HG03159 (cell line): ENCODE measurements around the gene DNAH8.
"Not testable (repeated sequence)": the region's sequence is repeated elsewhere in the genome, so short reads cannot be mapped to it uniquely, and the experiment has no call there.

Experiments
- ATAC-seq: cut with Tn5 transposase; IDR thresholded peaks from one replicate; pipeline ENCODE4 v1.9.1; 2021; ENCODE audit warnings: mild to moderate bottlenecking, moderate library complexity; ENCODE audit not compliant: unreplicated experiment

DNAH8 gene

GRCh38 chr6:38836585-38836984 is 121.5 kb downstream of the DNAH8 start:
- no peak for ATAC-seq

- ATAC-seq, result no peak
These were observed 122.0 kb downstream of the DNAH8 start for GRCh38 chr6:38837101-38837500.

- no peak for ATAC-seq
These were observed 128.7 kb downstream of the DNAH8 start for GRCh38 chr6:38843798-38844197.

GRCh38 chr6:38845931-38846330 is 130.8 kb downstream of the DNAH8 start:
- no peak for ATAC-seq

GRCh38 chr6:38846361-38846760 is 131.2 kb downstream of the DNAH8 start:
- ATAC-seq, result no peak

- ATAC-seq, result no peak
These were observed 131.7 kb downstream of the DNAH8 start for GRCh38 chr6:38846844-38847243.

- ATAC-seq, result no peak
These were observed 132.4 kb downstream of the DNAH8 start for GRCh38 chr6:38847497-38847896.

GRCh38 chr6:38848760-38849159 is 133.6 kb downstream of the DNAH8 start:
- ATAC-seq, result no peak

GRCh38 chr6:38852215-38852614 is 137.1 kb downstream of the DNAH8 start:
- no peak for ATAC-seq

- no peak for ATAC-seq
These were observed 138.1 kb downstream of the DNAH8 start for GRCh38 chr6:38853236-38853635.

- no peak for ATAC-seq
These were observed 141.4 kb downstream of the DNAH8 start for GRCh38 chr6:38856492-38856891.

- ATAC-seq, result no peak
These were observed 142.7 kb downstream of the DNAH8 start for GRCh38 chr6:38857815-38858214.

- no peak for ATAC-seq
These were observed 144.9 kb downstream of the DNAH8 start for GRCh38 chr6:38860041-38860440.

- no peak for ATAC-seq
These were observed 146.9 kb downstream of the DNAH8 start for GRCh38 chr6:38861926-38862401.

GRCh38 chr6:38865521-38866174 is 150.5 kb downstream of the DNAH8 start:
- no peak for ATAC-seq

- no peak for ATAC-seq
These were observed 152.6 kb downstream of the DNAH8 start for GRCh38 chr6:38867726-38868125.

- ATAC-seq, result no peak
These were observed 156.8 kb downstream of the DNAH8 start for GRCh38 chr6:38871741-38872568.

GRCh38 chr6:38873001-38873400 is 157.9 kb downstream of the DNAH8 start:
- ATAC-seq, result no peak

- ATAC-seq, result not testable (repeated sequence)
These were observed 158.7 kb downstream of the DNAH8 start for GRCh38 chr6:38873816-38874215.

GRCh38 chr6:38876475-38876874 is 161.4 kb downstream of the DNAH8 start:
- no peak for ATAC-seq

- ATAC-seq, result no peak
These were observed 162.6 kb downstream of the DNAH8 start for GRCh38 chr6:38877721-38878120.

- ATAC-seq, result no peak
These were observed 167.0 kb downstream of the DNAH8 start for GRCh38 chr6:38882157-38882556.
